NK-92 (cell line): ENCODE data around the gene CERKL.

Experiments used
- DNase-seq: peaks from one replicate; lab custom pipeline; 2025; ENCODE audit not compliant: unreplicated experiment; lab: John Stamatoyannopoulos, UW

CERKL gene

GRCh38 chr2:181678861-181679543, 22.1 kb upstream of the CERKL start:
- no peak for DNase-seq

- DNase-seq: no peak
These were observed 21.1 kb upstream of the CERKL start for GRCh38 chr2:181677912-181678586.

GRCh38 chr2:181675254-181675653, 18.3 kb upstream of the CERKL start:
- DNase-seq: no peak

- DNase-seq: no peak
These were observed 17.6 kb upstream of the CERKL start for GRCh38 chr2:181674461-181674860.

GRCh38 chr2:181673173-181673572, 16.3 kb upstream of the CERKL start:
- no peak for DNase-seq

GRCh38 chr2:181672255-181673008, 15.5 kb upstream of the CERKL start:
- DNase-seq: no peak

- no peak for DNase-seq
These were observed 13.7 kb upstream of the CERKL start for GRCh38 chr2:181670632-181671031.

- DNase-seq: no peak
These were observed 10.3 kb upstream of the CERKL start for GRCh38 chr2:181667234-181667633.

- no peak for DNase-seq
These were observed 5.4 kb upstream of the CERKL start for GRCh38 chr2:181662287-181662686.

- DNase-seq: no peak
These were observed 3.3 kb upstream of the CERKL start for GRCh38 chr2:181660181-181660580.

GRCh38 chr2:181658444-181658843, 1.5 kb upstream of the CERKL start:
- DNase-seq: no peak

- DNase-seq: no peak
These were observed 474 bp upstream of the CERKL start for GRCh38 chr2:181657379-181657778.

- no peak for DNase-seq
These were observed 1.4 kb downstream of the CERKL start for GRCh38 chr2:181655519-181655918.

- DNase-seq: no peak
These were observed 7.4 kb downstream of the CERKL start for GRCh38 chr2:181649436-181649979.

GRCh38 chr2:181648478-181649155, 8.3 kb downstream of the CERKL start:
- no peak for DNase-seq

- DNase-seq: no peak
These were observed 10.4 kb downstream of the CERKL start for GRCh38 chr2:181646415-181646987.

- DNase-seq: no peak
These were observed 13.8 kb downstream of the CERKL start for GRCh38 chr2:181643151-181643550.

- DNase-seq: no peak
These were observed 14.8 kb downstream of the CERKL start for GRCh38 chr2:181642086-181642485.

- DNase-seq: no peak
These were observed 17.2 kb downstream of the CERKL start for GRCh38 chr2:181639686-181640085.

GRCh38 chr2:181632733-181633401, 24.0 kb downstream of the CERKL start:
- DNase-seq: no peak
